Activated CD8-positive, alpha-beta T cell treated with anti-CD3 and anti-CD28 coated beads for 36 hours (primary cell): ENCODE data around the gene RESP18. TPM values are rescaled to one million over a fixed set of nuclear protein-coding genes. Genes with fewer than 3 reads are reported as not detected.
"Not testable (repeated sequence)": the region's sequence is repeated elsewhere in the genome, so short reads cannot be mapped to it uniquely, and the experiment has no call there.

Experiments
- ATAC-seq: fragments of 200-7000 bp; cut with Tn5 transposase; one replicate; pipeline ENCODE4 v1.10.0; 2021; ENCODE audit warnings: mild to moderate bottlenecking, moderate library complexity
- CTCF ChIA-PET: fragments of 350-600 bp; sonication (Branson Sonifier 250); formaldehyde crosslinking; loops from one replicate; lab custom pipeline; 2021; ENCODE audit warnings: antibody characterized with exemption; lab: Charles Lee
- POLR2A ChIA-PET: fragments of 350-600 bp; sonication (Branson Sonifier 250); formaldehyde crosslinking; loops from one replicate; lab custom pipeline; 2021; ENCODE audit warnings: antibody characterized with exemption; lab: Charles Lee
- DNase-seq: peaks from one replicate; pipeline ENCODE4 v3.0.0-alpha.2; 2020
- H3K27ac Mint-ChIP-seq: one replicate; pipeline ENCODE4 v1.8.0; 2021; ENCODE audit warnings: mild to moderate bottlenecking, mixed read lengths
- H3K27me3 Mint-ChIP-seq: one replicate; pipeline ENCODE4 v1.8.0; 2021; ENCODE audit warnings: mixed read lengths
- H3K36me3 Mint-ChIP-seq: one replicate; pipeline ENCODE4 v1.8.0; 2021; ENCODE audit warnings: low read depth, mixed read lengths
- H3K4me1 Mint-ChIP-seq: one replicate; pipeline ENCODE4 v1.8.0; 2021; ENCODE audit warnings: low read depth, mixed read lengths
- H3K4me3 Mint-ChIP-seq: one replicate; pipeline ENCODE4 v1.8.0; 2021; ENCODE audit warnings: mild to moderate bottlenecking, moderate library complexity, mixed read lengths
- H3K9me3 Mint-ChIP-seq: one replicate; pipeline ENCODE4 v1.8.0; 2021; ENCODE audit warnings: mixed read lengths
- CTCF ChIP-seq: fragments of 200-600 bp; IDR thresholded peaks from one replicate; pipeline ENCODE4 v1.8.0; 2022; ENCODE audit warnings: antibody characterized with exemption, mild to moderate bottlenecking
- intact Hi-C: fragments of 100-400 bp; cut with micrococcal nuclease; formaldehyde crosslinking; loops from one replicate; pipeline ENCODE4 v1.10.0; 2022
- total RNA-seq, 2 experiments: library from RNA; stranded (reverse); gene quantifications; one replicate each; pipeline ENCODE4 v1.2.3, GENCODE V29; 2021

Gene RESP18
- total RNA-seq, 2 experiments from 2014 or later: not detected

GRCh38 chr2:219314804-219315468 lies 17.6 kb downstream of the RESP18 start:
- Mint-ChIP-seq H3K4me3 (no peak overlapping the region), H3K4me1 (no peaks in the 10 kb centered on the region), H3K27ac (no peak overlapping the region), H3K36me3 (no peaks in the 10 kb centered on the region), H3K9me3 (no peaks in the 10 kb centered on the region), H3K27me3 (peaks cover 10% of the 10 kb centered on the region)
- DNase-seq: no peak
- intact Hi-C loops: no loop called here
- ChIA-PET POLR2A (no interaction called here), CTCF (interaction anchor here (0.9 to 3.4 kb wide), 2 partner anchors 15 to 20 kb away, joined by 3 to 12 read pairs; no protein-coding TSS in a partner anchor)
- no peak for ATAC-seq
- no peak for TF ChIP-seq CTCF

GRCh38 chr2:219312683-219313263 lies 19.8 kb downstream of the RESP18 start:
- peaks cover 26% of the 10 kb centered on the region for H3K27me3 Mint-ChIP-seq
- H3K9me3 Mint-ChIP-seq, ATAC-seq, H3K4me3 Mint-ChIP-seq, H3K36me3 Mint-ChIP-seq, intact Hi-C loops, POLR2A ChIA-PET, DNase-seq, H3K4me1 Mint-ChIP-seq, H3K27ac Mint-ChIP-seq: not testable (repeated sequence)
- CTCF ChIA-PET: interaction anchor here (3.4 kb wide), 1 partner anchor 13 kb away, joined by 12 read pairs; no protein-coding TSS in a partner anchor

- no peak for TF ChIP-seq CTCF
- intact Hi-C loops: loop anchor here (10.0 kb wide), 1 partner anchor 254 kb away; no protein-coding TSS in a partner anchor
- Mint-ChIP-seq H3K27me3 (peaks cover 40% of the 10 kb centered on the region), H3K36me3 (no peaks in the 10 kb centered on the region), H3K4me3 (no peak within 1 kb of the TSS), H3K27ac (no peak within 1 kb of the TSS), H3K9me3 (no peaks in the 10 kb centered on the region), H3K4me1 (peaks cover 6% of the 10 kb centered on the region)
- ChIA-PET POLR2A (interaction anchor here (1.7 kb wide), 1 partner anchor 10 kb away, joined by 3 read pairs; no protein-coding TSS in a partner anchor), CTCF (interaction anchor here (1.0 to 1.5 kb wide), 3 partner anchors 10 to 31 kb away, joined by 3 to 5 read pairs (median 3); no protein-coding TSS in a partner anchor)
- ATAC-seq (no peak), DNase-seq (no peak)
These were observed 23.3 kb downstream of the RESP18 start, which contains the start of gene PTPRN for GRCh38 chr2:219309278-219309677. Gene PTPRN (minus strand): TSS chr2:219309401. CDS start chr2:219309332, 69 bp downstream.

GRCh38 chr2:219308142-219309101 lies 24.1 kb downstream of the RESP18 start:
- H3K36me3 Mint-ChIP-seq: no peaks in the 10 kb centered on the region
- peaks cover 41% of the 10 kb centered on the region for H3K27me3 Mint-ChIP-seq
- H3K4me3 Mint-ChIP-seq: no peak overlapping the region
- TF ChIP-seq CTCF: no peak
- DNase-seq: peak; percentile 77
- intact Hi-C loops: loop anchor here (10.0 kb wide), 1 partner anchor 254 kb away; no protein-coding TSS in a partner anchor
- ATAC-seq: peak; percentile 94
- H3K27ac Mint-ChIP-seq: no peak overlapping the region
- no peaks in the 10 kb centered on the region for H3K9me3 Mint-ChIP-seq
- ChIA-PET POLR2A (interaction anchor here (1.0 kb wide), 1 partner anchor 10 kb away, joined by 3 read pairs; no protein-coding TSS in a partner anchor), CTCF (interaction anchor here (1.0 kb wide), 2 partner anchors 13 kb away, joined by 3 to 5 read pairs; no protein-coding TSS in a partner anchor)
- peaks cover 6% of the 10 kb centered on the region for H3K4me1 Mint-ChIP-seq

- peaks cover 41% of the 10 kb centered on the region for H3K27me3 Mint-ChIP-seq
- DNase-seq (no peak), ATAC-seq (no peak)
- peaks cover 6% of the 10 kb centered on the region for H3K4me1 Mint-ChIP-seq
- no peak for TF ChIP-seq CTCF
- H3K27ac Mint-ChIP-seq: no peak overlapping the region
- H3K36me3 Mint-ChIP-seq: no peaks in the 10 kb centered on the region
- no peak overlapping the region for H3K4me3 Mint-ChIP-seq
- CTCF ChIA-PET: interaction anchor here (4.9 kb wide), 1 partner anchor 11 kb away, joined by 30 read pairs; no protein-coding TSS in a partner anchor
- intact Hi-C loops: loop anchor here (10.0 kb wide), 1 partner anchor 251 kb away; no protein-coding TSS in a partner anchor
- no peaks in the 10 kb centered on the region for H3K9me3 Mint-ChIP-seq
- POLR2A ChIA-PET: no interaction called here
These were observed 26.5 kb downstream of the RESP18 start for GRCh38 chr2:219306047-219306446.
